HG02798 (cell line): ENCODE results near the gene SCN4A.
A peak's percentile ranks its signal among the peaks of the same experiment; 100 is the strongest.
"Not testable (repeated sequence)": the region's sequence is repeated elsewhere in the genome, so short reads cannot be mapped to it uniquely, and the experiment has no call there.

Source experiments
- ATAC-seq: cut with Tn5 transposase; IDR thresholded peaks from one replicate; pipeline ENCODE4 v1.9.1; 2021; ENCODE audit warnings: mild to moderate bottlenecking; ENCODE audit not compliant: unreplicated experiment, poor library complexity

Gene SCN4A

DNA sequence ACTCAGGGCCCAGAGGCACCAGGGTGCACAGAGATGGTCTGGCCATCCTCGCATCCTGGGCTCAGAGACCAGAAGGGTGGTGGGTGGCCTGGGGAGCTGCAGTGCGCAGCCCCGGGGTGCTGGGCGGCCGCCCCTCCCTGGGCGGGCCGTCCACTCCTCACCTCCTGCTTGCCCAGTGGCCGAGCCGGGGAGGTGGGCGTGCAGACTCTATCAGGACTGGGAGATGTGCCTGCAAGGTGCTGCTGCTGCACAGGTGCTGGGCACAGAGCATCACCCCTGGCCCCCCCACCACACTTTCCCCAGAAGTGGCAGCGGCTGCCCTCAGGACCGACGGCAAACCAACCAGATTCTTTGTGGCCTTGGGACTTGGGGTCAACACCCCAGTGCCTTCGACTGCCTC is at the start of gene SCN4A:
TSS of gene SCN4A (minus strand) at position 123 of the 400 bp plus-strand sequence. CDS start at position 46, 77 bp downstream.
- ATAC-seq, result no peak

DNA sequence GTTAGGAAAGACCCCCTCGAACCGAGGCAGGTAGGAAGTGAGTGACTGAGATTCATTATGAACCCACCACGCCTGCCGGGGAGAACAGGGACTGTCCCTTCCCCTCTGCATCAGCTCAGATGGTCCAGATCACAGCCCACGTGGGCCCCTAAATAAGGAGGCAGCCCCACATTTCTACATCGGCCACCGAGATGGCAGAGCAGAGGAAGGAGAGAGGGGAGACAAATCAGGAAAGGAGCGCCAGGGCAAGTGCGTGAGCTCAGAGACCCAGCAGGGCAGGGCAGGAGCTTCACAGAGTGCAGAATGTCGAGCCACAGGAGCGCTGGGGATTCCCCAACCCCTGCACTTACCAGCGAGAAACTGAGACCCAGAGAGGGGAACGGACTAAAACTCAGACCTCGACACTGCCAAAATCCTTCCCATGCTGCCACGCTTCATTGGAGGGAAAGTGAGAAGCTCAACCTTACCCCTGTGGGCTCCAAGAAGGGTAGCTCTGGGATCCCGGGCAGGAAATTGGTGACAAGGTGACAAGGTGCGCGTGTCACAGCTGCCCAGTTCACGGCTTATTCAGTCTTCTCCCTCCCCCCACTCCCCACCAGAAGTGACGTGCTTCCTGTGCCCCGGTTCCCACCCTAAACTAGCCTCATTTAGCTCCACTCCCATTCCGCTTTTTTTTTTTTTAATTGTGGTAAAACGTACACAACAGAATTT is 47.5 kb upstream of the SCN4A start, which contains the start of gene ICAM2:
TSS of gene ICAM2 (minus strand) at position 578 of the 711 bp plus-strand sequence. CDS start 13,942 bp downstream, outside the sequence.
- ATAC-seq, result peak; percentile 67

DNA sequence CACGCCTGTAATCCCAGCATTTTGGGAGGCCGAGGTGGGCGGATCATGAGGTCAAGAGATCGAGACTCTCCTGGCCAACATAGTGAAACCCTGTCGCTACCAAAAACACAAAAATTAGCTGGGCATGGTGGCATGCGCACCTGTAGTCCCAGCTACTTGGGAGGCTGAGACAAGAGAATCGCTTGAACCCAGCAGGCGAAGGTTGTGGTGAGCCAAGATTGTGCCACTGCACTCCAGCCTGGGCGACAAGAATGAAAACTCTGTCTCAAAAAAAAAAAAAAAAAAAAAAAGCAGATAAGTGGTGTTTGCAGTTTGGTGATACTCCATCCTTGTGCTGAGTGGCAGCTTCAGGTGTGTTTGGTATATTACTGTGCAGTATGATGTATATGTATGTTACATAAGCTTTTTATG is 46.8 kb upstream of the SCN4A start:
- not testable (repeated sequence) for ATAC-seq

DNA sequence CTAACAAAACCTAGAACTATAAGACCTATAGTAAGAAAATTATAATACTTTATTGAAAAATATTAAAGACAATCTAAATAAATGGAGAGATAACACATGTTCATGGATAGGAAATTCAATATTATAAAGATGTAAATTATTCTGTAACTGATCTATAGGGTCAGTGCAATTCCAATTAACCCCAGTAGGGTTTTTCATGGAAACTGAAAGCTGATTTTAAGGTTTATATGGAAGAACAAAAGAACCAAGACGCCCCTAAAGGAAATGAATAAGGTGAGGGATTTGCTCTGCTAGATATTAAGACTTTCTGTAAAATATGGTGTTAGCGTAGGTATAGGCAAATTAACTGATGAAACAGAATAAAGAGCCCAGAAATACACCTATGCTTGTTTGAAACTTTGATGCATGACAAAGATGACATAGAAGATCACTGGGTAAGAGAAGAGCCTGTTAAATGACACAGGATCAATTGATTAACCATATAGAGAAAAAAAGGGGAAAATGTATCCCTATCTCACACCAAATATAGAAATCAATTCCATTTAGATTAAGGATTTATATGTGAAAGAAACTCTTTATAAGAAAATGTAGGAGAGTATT is 44.8 kb upstream of the SCN4A start:
- no peak for ATAC-seq

DNA sequence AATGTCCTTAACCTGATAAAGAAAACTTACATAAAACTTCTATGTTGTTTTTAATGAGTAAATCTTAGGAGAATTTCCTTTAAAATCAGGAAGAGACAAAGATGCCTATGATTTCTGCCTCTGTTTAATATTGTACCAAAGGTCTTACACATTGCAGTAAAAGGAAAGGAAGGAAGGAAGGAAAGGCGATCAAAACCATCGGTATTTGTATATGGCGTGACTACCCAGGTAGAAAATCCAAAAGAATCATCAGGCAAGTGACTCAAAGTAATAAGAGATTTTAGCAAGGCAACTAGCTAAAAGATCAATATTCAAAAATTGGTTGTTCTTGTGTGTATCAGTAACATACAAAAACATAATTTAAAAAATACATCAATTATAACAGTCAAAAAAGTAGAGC is 44.3 kb upstream of the SCN4A start:
- no peak for ATAC-seq

DNA sequence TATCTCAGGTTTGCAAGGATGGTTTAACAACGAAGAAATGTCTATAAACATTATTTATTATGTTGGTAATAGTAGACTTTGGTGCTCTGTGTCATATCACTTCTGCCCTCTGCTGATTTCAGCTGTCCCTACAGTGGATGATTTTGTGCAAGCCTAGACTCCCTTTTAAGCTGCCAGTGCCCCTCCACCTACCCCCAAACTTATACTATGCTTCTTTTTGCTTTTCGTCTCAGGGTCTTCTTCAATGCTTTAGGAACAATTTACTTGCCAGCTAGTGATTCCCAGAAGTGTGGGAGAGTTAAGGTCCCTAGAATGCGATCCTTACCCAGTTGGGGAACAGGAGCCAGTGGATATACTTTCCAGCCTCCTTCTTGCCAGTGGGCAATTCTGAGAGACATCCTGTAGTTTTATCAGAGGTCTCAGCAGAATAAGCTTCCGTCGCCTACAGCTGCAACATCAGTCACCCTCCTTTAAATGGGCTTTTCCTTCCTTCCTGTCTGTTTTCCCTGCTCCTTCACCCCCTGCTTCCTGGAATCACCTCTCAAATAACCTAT is 43.6 kb upstream of the SCN4A start:
- ATAC-seq, result no peak

DNA sequence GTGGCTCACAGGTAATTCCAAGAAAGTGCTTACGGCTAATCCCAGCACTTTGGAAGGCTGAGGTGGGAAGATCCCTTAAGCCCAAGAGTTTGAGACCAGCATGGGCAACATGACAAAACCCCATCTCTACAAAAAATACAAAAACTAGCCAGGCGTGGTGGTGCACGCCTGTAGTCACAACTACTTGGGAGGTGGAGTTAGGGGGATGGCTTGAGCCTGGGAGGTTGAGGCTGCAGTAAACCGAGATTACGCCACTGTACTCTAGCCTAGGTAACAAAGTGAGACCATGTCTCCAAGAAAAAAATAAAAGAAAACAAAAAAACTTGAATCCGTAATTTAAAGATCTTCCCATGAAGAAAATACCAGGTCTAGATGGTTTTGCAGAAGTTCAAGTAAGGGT is 42.7 kb upstream of the SCN4A start:
- ATAC-seq, result no peak

DNA sequence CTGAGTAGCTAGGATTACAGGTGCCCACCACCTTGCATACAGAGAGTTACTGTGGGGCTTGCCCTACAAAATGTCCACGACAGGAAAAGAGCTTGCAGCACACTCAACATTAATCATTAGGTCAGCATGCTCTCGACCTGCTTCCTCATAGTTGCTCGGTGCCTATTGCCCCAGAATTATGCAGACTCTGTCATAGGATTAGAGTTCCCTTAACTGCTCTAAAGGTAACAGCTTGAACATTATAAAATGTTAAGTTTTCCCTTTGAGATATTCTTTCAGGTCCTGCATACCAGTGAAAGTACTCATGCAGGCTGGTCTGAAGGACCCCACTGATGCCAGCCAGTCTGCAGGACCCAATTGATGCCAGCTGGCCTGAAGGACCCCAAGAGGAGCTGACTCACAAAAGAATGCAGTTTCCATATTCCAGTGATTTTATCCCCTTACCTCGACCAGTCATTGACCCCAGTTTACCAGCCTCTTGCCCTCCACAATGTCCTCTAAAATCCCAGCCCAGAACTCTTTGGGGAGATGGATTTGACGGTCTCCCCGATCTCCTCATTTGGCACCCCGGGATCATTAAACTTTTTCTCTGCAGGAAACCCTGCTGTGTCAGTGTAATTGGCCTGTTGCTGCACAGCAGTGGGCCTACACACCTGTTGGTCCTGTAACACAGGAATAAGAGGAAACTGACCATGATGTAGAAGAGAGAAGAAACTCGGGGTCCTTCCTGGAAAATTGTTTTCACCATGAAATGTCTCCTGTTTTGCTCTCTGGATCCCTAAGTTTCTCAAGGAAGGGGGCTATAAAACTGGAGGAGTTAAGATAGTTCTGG is 37.1 kb upstream of the SCN4A start:
- no peak for ATAC-seq

DNA sequence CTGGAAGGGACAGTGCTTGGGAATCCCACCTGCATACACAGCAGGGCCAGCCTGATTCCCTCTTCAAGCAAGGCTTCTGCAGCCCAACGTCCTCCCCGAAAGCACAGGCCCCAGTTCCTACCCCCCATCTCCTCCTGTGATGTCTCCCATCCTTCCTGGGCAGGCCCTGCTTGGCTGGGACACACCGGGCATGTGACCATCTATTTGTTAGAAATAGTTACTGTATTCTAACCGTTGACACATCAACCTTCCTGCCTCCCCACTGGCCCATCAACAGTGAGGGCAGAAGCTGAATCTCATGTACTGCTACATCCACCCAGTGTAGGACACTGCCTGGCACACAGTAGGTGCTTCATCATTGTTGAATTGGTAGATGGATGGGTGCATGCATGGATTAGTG is 36.1 kb upstream of the SCN4A start:
- ATAC-seq, result no peak

DNA sequence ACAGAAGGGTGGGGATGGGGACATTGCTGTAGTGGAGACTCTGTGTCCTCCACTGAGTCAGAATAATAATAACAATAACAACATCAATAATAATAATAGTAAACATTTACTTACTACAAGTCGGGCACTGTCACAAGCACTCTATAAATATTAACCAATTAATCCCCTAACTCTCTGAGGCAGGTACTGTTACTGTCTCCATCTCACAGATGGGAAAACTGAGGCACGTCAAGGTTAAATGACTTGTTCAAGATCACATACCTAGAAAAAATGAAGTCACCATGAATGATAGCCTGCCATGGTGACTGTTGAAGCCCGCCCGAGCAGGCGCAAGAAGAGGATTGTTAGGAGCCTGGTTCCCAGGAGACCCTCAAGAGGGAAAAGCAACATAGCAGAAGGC is 35.6 kb upstream of the SCN4A start:
- no peak for ATAC-seq

DNA sequence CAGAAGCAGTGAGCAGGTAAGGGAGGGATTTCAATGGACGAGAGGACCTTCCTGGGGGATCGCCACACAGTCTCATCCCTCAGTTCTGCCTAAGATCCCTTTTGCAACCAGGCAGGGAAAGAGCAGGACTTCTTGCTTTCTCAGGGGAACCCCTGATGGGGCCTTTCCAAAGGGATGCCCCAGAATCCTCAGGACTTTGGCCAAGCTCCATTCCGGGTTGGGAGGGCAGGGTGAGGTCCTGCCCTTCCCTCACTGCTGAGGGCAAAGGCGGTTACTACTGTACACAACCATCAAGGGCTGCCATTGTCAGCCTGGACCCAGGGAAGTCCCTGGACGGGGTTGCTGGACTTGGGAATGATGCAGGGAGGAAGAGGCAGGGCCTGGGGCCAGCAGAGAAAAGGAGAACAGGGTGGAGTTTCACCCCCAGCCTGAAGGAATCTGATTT is 35.1 kb upstream of the SCN4A start:
- no peak for ATAC-seq

DNA sequence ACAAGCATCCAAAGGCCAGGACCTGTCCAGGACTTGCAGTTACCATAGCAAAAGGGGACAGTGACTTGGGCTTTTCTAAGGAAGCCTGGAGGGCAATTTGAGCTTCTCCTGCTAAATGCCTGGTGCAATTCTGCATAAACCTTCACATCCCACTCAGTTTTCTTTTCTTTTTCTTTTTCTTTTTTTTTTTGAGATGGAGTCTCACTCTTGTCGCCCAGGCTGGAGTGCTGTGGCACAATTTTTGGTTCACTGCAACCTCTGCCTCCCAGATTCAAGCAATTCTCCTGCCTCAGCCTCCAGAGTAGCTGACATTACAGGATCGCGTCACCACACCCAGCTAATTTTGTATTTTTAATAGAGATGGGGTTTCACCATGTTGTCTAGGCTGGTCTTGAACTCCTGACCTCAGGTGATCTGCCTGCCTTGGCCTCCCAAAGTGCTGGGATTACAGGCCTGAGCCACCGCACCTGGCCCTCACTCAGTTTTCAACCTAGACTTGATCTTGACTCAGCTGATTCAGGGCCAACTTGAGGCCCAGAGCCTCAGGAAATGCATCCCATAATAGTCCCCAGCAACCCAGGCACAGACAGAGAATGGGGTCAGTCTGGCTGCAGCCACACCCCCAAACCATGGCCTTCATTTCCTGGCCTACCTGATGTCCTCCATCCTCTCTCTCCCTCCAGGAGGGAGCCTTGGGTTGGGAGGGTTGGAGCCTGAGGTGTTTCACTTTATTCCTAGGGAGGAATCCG is 34.5 kb upstream of the SCN4A start:
- not testable (repeated sequence) for ATAC-seq

DNA sequence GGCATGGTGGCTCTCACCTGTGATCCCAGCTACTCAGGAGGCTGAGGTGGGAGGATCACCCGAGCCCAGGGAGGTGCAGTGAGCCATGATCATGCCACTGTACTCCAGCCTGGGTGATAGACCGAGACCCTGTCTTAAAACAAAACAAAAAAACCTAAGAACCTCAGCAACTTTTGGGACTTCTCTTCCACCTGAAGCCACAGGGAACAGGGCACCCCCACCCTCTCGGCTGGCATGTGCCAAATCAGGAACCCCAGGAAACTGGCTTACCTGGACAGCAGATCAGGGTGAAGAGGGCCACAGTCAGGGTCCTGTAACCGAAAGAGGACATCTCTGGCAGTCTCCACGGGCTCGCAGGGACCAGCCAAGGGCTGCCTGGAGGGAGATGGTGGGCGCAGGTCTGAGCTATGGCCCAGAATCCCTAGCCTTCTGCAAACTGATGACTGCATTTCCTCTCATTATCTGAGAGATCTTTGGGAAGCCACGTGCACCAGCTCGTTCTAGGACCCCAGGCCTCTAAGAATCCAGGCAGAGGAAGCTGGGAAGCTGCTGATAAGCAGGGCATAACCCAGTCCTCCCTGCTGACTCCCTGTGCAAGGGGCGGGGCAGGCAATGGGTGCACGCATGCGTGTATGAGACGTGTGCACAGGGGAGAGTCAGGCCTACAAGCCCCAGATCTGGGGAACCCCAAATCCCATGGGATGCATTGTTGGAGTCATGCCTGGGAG is 33.8 kb upstream of the SCN4A start:
- ATAC-seq, result no peak

DNA sequence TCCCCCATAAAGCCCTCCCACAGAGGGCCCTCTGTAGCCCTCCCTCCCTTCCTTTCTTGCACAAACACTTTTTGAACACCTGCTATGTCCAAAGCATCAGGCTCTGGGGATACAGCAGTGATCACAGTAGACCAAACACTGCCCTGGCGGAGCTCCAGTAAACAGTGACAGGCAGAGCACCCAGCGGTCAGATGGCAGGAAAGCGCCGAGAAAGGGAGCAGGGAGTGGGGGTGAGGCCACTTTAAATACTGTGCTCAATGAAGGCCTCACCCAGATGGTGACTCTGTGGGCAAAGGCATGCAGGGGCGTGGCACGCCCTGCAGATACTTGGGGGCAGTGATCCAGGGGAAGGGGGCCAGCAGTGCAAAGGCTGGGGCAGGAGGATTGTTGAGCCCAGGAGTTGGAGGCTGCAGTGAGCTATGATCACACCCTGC is 33.0 kb upstream of the SCN4A start:
- ATAC-seq, result no peak

DNA sequence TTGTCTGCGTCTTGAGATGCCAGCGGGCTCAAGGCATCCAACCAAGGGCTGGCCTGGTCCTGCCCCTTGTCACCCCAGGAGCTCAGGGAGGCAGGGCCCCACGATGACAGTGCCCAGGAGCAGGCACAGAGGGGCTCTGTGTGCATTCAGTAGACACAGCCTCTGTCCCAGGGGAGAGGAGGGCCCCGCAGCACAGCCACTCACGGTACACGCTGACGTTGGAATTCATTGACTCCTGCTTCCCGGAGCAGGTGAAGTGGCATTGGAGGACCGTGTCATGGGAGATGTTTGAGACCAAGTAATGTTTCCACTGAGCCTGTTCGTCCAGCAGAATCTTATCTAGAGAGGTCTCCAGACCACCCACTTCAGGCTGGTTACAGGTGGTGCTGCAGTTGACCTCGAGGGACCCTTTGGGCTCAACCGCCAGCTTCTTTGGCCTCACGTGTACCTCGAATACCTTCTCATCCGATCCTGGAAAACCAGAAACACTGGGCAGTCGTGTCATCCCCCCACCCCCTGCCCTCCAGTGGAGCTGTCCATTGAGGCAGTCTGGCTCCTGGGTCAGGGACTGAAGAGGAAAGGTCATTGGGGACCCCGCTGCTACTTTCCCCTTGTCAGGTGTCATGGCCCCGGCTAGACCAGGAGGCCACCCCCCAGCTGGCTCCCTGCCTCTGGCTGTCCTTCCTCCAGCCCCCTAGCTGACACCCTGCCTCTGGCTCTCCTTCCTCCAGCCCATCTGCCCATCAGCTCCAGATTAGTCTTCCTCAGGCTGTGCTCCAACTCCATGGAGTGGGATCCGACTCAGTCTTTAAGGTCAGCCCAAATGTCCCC is 32.4 kb upstream of the SCN4A start:
- ATAC-seq, result no peak

DNA sequence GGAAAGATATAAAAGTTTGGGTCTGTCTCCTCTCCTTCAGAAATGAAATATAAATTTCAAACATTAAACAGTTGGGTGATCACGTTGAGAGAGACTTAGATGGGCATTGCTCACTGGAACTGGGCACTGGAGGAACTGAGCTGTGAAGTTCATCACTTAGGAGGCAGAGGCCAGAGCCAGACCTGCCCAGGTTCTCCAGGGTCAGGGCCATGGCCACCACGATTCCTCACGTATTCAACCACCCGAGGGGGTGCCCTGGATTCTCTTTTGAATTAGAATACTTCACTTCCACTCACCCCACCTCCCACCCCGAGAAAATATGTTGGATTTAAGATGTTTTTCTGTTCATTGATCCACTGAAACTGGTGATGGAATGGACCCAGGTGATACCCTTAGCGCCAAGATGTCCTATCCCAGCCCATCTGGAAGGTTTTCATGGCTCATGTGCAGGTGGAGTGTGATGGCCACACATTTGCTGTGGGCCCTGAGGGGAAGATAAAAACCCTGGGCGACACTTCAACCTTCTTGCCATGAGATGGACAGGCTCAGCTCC is 31.6 kb upstream of the SCN4A start:
- no peak for ATAC-seq

DNA sequence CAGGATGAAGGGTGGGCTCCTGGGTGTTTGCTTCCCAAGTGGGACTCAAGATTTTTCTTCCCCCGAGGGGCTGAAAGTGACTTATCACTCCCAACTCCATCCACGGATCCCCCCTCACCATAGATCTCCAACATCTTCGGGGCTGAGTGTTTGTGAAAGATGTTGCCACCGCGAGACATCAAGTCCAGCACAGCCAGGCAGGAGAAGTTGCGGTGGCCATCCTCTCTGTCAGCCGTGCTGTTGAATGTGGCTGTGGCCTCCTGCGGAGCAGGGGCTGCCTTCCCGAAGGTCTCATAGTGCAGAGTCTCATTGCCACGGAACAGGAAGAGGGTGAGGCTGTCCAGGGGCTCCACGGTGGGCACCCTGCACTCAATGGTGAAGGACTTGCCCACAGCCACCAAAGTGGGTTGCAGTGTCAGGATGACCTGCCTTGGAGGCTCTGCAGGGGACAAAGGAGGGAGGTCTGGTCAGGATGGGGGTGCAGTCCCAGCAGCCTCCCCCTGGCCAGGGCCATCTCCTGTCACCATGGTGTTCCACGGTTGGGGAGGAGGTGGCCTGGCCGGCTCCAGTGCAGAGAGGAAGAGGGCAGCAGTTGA is 30.9 kb upstream of the SCN4A start:
- no peak for ATAC-seq
